GM10266 (cell line): ENCODE measurements around the gene LMO2.
A peak's percentile ranks its signal among the peaks of the same experiment; 100 is the strongest.

Experiments
- DNase-seq: peaks from one replicate; pipeline ENCODE4 v3.0.0; 2012; ENCODE audit errors: extremely low spot score
- CTCF ChIP-seq: IDR thresholded peaks from 2 replicates; pipeline ENCODE4 v1.5.1; 2012; ENCODE audit warnings: mild to moderate bottlenecking, low read depth; ENCODE audit not compliant: control insufficient read depth, insufficient read depth; ENCODE audit errors: missing control alignments

Gene LMO2

GRCh38 chr11:33860926-33861325 is 30.9 kb downstream of the LMO2 start:
- DNase-seq = no peak
- TF ChIP-seq CTCF = no peak

- DNase-seq = no peak
- TF ChIP-seq CTCF = no peak
Observed at GRCh38 chr11:33859306-33859705, 32.6 kb downstream of the LMO2 start.

- DNase-seq = peak; percentile 76
- peak; percentile 97 for TF ChIP-seq CTCF
Observed at GRCh38 chr11:33857933-33858371, 33.9 kb downstream of the LMO2 start.

GRCh38 chr11:33855500-33855899 is 36.4 kb downstream of the LMO2 start:
- no peak for DNase-seq
- TF ChIP-seq CTCF = no peak

GRCh38 chr11:33848717-33849390 is 43.0 kb downstream of the LMO2 start:
- TF ChIP-seq CTCF = no peak
- DNase-seq = no peak

GRCh38 chr11:33847251-33847650 is 44.6 kb downstream of the LMO2 start:
- TF ChIP-seq CTCF = no peak
- no peak for DNase-seq

GRCh38 chr11:33844236-33844635 is 47.6 kb downstream of the LMO2 start:
- no peak for DNase-seq
- no peak for TF ChIP-seq CTCF
